Psoas muscle (tissue), 8 donors: ENCODE results near the gene YIF1B. TPM values are rescaled to one million over a fixed set of nuclear protein-coding genes. Genes with fewer than 3 reads are reported as not detected.

Experiments used
- ATAC-seq, 4 donors: fragments of 200-7000 bp; cut with Tn5 transposase; one replicate each; pipeline ENCODE4 v1.9.1; 2020; ENCODE audit warnings: moderate library complexity in 3 of 4, mild to moderate bottlenecking in 2 of 4
- DNase-seq, 2 donors: peaks; one replicate each; pipeline ENCODE4 v3.0.0-alpha.2; 2020
- H3K27ac ChIP-seq: fragments of 200-600 bp; one replicate; pipeline ENCODE4 v1.8.0; 2022
- H3K27me3 ChIP-seq, 3 donors: fragments of 200-600 bp in 1 of 3; one replicate each; pipeline versions ENCODE4 v1.6.1 to v1.8.0; 2013 to 2022; ENCODE audit warnings: low read length in 2 of 3, mild to moderate bottlenecking in 2 of 3, moderate library complexity in 1 of 3; ENCODE audit not compliant: insufficient read depth in 3 of 3
- H3K36me3 ChIP-seq, 2 donors: fragments of 200-600 bp in 1 of 2; one replicate each; pipeline versions ENCODE4 v1.6.1 to v1.8.0; 2013 to 2022; ENCODE audit warnings: low read depth in 1 of 2, mild to moderate bottlenecking in 1 of 2, moderate library complexity in 1 of 2; ENCODE audit not compliant: insufficient read depth in 1 of 2
- H3K4me1 ChIP-seq: fragments of 200-600 bp; one replicate; pipeline ENCODE4 v1.8.0; 2022
- H3K4me3 ChIP-seq: fragments of 200-600 bp; one replicate; pipeline ENCODE4 v1.8.0; 2022; ENCODE audit warnings: mild to moderate bottlenecking
- H3K9me3 ChIP-seq: fragments of 200-600 bp; one replicate; pipeline ENCODE4 v1.8.0; 2022
- CTCF ChIP-seq: fragments of 200-600 bp; IDR thresholded peaks from one replicate; pipeline ENCODE4 v1.8.0; 2022; ENCODE audit warnings: antibody characterized with exemption
- WGBS, 3 donors: extraction: QIAGEN DNeasy Blood & Tissue Kit; methylation state at CpG; one replicate each; pipeline versions ENCODE4 v1.1.6 to v1.1.7; 2013; 5-methylcytosine and 5-hydroxymethylcytosine counted together
- intact Hi-C, 2 donors: fragments of 100-400 bp; cut with DNase I; formaldehyde crosslinking; loops; one replicate each; pipeline versions ENCODE4 v1.11.0 to v1.14.2; 2022
- polyA plus RNA-seq, 3 donors: library from polyadenylated mRNA; stranded (reverse); fragments of 200-250 nt; gene quantifications; one replicate each; pipeline ENCODE4 v1.2.3, GENCODE V29; 2013
- total RNA-seq, 4 donors: library from RNA; stranded (reverse); fragmentation: NEBNext Ultra II Directional in 2 of 4; extraction: Animal tissue kit (Norgen Biotek cat#: 25700) in 2 of 4; gene quantifications; one replicate each; pipeline versions ENCODE4 v1.2.1 to v1.2.4, GENCODE V29; 2021 to 2023
- donor health status: healthy with polysubstance abuse.
- donor health status: DM: no; HTN: no; CAD: no; lungs with moderate emphysema.
- donor health status: Bipolar disorder and iron deficiency.
- donor health status: healthy.
- donor health status: DM: yes; HTN: yes; CAD: no.
- donor health status: DM: no; HTN: no; CAD: no.
- donor health status: DM: no; HTN: no; CAD: no.
- donor health status: DM: yes; HTN: yes; CAD: no.

The YIF1B gene
- total and polyA plus RNA-seq, 7 donors: 20.1 to 57.7 (median 27.2) TPM

GRCh38 chr19:38290631-38291147 is 25.1 kb downstream of the YIF1B start:
- no peak overlapping the region for H3K4me3 ChIP-seq
- peaks cover 0 to 4% (median 0%) of the 10 kb centered on the region in 3 donors for H3K27me3 ChIP-seq
- WGBS, 3 donors: 73 to 78% (median 76%) methylated on average over 13 of the region's 13 CpGs
- H3K27ac ChIP-seq: no peak overlapping the region
- no peaks in the 10 kb centered on the region for H3K4me1 ChIP-seq
- H3K36me3 ChIP-seq: no peaks in the 10 kb centered on the region
- no peak for TF ChIP-seq CTCF
- intact Hi-C loops: no loop called here
- H3K9me3 ChIP-seq: no peaks in the 10 kb centered on the region
- DNase-seq (no peak), ATAC-seq (no peak)

GRCh38 chr19:38289955-38290354 is 25.8 kb downstream of the YIF1B start:
- 94 to 95% (median 95%) methylated on average over 15 of the region's 15 CpGs for WGBS, 3 donors

GRCh38 chr19:38288123-38288855 is 27.5 kb downstream of the YIF1B start:
- WGBS, 3 donors: 56 to 58% (median 57%) methylated on average over 16 of the region's 16 CpGs
- Histone ChIP-seq H3K9me3 (no peaks in the 10 kb centered on the region), H3K4me3 (no peak overlapping the region), H3K36me3 (no peaks in the 10 kb centered on the region), H3K4me1 (no peaks in the 10 kb centered on the region), H3K27me3 (peaks cover 0 to 4% (median 0%) of the 10 kb centered on the region in 3 donors), H3K27ac (no peak overlapping the region)
- ATAC-seq: no peak
- no peak for DNase-seq
- intact Hi-C loops: no loop called here
- TF ChIP-seq CTCF: no peak

More at GRCh38 chr19:38289955-38290354, 25.8 kb downstream of the YIF1B start:
- Histone ChIP-seq H3K4me3 (no peak overlapping the region), H3K27ac (no peak overlapping the region), H3K36me3 (no peaks in the 10 kb centered on the region), H3K9me3 (no peaks in the 10 kb centered on the region), H3K27me3 (peaks cover 0 to 4% (median 0%) of the 10 kb centered on the region in 3 donors), H3K4me1 (no peaks in the 10 kb centered on the region)
- no peak for ATAC-seq
- TF ChIP-seq CTCF: no peak
- DNase-seq: no peak
- intact Hi-C loops: no loop called here

GRCh38 chr19:38287604-38288003 is 28.1 kb downstream of the YIF1B start:
- Histone ChIP-seq H3K27ac (no peak overlapping the region), H3K36me3 (no peaks in the 10 kb centered on the region), H3K4me3 (no peak overlapping the region), H3K4me1 (no peaks in the 10 kb centered on the region), H3K9me3 (no peaks in the 10 kb centered on the region), H3K27me3 (peaks cover 0 to 4% (median 0%) of the 10 kb centered on the region in 3 donors)
- no peak for DNase-seq
- ATAC-seq: no peak
- TF ChIP-seq CTCF: no peak
- intact Hi-C loops: no loop called here
- WGBS, 3 donors: 53 to 75% (median 67%) methylated on average over 9 of the region's 9 CpGs
